IPS DF 19.7 (cell line): Measurements from ENCODE around the gene SLC34A3.
A peak's percentile ranks its signal among the peaks of the same experiment; 100 is the strongest.
"Not testable (repeated sequence)": the region's sequence is repeated elsewhere in the genome, so short reads cannot be mapped to it uniquely, and the experiment has no call there.

Source experiments
- DNase-seq: peaks from one replicate; pipeline ENCODE4 v3.0.0-alpha.2; 2013; ENCODE audit warnings: low read depth, low spot score

Gene SLC34A3

GRCh38 chr9:137228968-137229896, 1.5 kb upstream of the SLC34A3 start:
- DNase-seq = no peak

DNA sequence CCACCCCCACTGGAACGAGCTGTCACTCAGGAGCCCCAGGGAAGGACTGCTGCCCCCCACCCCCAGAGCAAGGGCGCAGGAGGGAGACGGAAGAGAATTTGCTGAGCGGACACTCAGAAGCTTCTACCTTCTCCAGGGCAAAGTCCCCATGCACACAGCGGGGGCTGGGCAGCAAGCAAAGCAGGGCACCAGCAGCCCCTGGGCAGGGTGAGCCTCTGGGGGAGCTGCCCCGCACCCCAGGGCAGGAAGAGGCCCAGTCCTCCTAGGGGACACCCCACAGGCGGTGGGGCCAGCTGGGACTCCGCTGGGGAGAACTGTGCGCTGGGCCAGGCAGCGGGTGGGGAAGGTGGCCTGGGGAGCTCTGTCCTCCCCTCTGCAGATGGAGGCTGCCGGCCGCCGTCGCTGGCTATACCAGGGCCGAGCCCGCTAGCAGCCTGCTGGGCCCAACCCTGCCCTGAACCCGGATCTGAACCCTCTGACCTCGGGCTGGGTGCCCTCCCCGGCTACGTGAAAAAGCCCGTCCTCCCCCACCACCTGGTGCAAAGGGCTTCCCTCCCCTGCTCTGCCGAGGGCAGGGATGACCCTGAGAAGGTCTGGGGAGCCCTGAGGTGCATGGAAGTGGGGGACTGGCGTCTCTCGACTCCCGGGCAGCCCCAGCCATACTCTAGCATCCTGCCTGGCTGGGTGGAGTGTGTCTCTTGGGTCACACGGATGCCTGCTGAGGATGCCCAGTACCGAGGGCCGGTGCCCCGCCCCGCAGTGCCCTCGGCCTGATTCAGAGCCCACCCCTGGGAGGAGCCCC, 597 bp upstream of the SLC34A3 start:
- DNase-seq = no peak

GRCh38 chr9:137231372-137232039, 805 bp downstream of the SLC34A3 start:
- DNase-seq = no peak

DNA sequence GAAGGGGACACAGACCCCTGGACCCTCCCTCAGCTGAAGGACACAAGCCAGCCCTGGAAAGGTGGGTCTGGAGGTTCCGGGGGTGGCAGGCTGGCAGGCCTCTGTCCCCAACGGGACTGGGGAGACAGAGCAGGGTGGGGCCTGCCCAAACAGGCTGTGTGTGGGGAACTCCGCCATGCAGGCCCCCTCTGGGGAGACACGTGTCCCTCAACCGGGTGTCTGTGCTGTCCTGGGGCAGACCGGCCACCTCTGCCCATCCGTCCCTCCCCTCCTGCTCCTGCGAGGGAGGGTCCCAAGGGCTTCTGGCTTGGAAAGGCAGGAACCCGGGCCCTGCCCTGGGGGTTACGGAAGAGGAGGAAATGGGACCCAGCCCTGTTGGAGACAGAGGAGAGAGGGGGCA, 1.4 kb downstream of the SLC34A3 start:
- no peak for DNase-seq

- no peak for DNase-seq
Observed at GRCh38 chr9:137232510-137232909, 1.8 kb downstream of the SLC34A3 start.

DNA sequence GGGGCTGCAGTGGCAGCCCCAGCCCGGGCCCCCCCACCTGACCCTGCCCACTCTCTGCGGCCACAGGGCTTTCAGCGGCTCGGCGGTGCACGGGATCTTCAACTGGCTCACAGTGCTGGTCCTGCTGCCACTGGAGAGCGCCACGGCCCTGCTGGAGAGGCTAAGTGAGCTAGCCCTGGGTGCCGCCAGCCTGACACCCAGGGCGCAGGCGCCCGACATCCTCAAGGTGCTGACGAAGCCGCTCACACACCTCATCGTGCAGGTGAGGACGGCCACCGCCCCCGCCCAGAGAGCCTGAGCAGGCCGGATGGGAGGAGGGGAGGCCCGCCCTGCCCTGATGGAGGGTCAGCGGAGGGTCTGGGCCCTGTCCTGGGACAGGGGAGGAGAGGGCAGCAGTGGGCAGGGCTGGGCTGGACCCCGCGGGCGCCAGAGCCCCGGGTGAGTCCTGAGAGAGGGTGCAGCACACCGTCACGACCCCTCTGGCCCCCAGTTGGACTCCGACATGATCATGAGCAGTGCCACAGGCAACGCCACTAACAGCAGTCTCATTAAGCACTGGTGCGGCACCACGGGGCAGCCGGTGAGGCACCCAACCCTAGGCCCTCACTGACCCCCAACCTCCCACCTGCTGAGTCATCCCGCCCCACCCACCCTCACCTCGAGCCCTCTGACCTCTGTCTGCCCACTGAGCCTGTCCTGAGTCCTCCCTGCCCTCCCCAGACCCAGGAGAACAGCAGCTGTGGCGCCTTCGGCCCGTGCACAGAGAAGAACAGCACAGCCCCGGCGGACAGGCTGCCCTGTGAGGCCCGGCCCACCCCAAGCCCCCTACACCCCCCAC, 2.7 kb downstream of the SLC34A3 start:
- DNase-seq = no peak

- no peak for DNase-seq
Observed at GRCh38 chr9:137234055-137234697, 3.5 kb downstream of the SLC34A3 start.

DNA sequence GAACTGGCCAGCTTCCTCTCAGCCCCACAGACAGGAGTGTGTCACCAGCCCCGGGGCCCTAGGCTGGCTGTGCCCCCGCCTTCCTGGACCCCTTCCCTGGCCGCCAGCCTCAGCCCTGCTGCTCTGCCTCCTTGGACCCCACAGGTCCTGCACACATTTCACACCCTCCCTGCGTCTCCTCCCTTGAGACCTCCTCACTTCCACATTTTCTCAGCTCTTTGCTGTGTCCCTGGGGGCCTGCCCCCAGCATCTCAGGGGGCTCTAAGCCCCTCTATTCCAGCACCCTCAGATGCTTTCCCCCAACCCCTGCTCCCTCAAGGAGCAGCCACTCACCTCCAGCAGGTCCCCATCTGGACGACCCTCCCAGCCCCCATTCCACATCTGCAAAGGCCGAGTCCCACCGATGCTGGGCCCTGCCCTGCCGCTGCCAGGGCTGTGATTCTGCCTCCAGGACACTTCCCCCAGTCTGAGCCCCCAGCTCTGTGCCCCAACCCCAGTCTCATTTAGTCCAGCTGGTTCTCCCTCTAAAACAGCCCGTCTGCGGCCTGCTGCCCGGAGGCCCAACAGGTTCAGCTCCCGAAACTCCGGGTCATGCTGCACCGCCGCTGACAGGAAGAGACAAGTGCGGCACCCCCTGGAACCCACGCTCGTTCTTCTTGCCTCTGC, 4.2 kb downstream of the SLC34A3 start:
- DNase-seq = no peak

DNA sequence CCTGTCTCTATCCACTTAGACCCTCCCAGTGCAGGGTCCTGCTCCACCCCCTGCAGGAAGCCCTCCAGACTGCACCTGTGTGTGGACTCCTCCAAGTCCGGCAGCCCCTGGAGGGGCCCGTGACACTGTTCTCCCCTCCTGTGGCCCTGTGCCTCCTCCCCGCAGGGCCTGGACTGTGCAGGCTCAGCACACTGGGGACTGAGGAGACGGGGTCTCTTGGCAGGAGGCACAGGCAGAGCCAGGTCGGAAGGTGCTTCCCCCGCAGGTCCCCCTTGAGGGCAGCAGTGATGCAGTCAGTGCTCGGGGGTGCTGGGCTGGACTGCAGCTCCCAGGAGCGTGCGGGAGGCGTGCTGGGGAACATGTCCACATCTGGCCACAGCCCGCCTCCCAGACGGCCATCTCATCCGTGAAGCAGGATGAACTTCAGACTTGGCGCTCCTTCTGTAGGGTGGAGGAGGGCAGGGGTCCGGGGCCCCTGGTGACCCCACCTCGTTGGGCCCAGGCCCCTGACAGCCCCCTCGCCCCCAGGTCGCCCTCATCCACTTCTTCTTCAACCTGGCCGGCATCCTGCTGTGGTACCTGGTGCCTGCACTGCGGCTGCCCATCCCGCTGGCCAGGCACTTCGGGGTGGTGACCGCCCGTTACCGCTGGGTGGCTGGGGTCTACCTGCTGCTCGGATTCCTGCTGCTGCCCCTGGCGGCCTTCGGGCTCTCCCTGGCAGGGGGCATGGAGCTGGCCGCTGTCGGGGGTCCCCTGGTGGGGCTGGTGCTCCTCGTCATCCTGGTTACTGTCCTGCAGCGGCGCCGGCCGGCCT, 4.9 kb downstream of the SLC34A3 start:
- DNase-seq = no peak

DNA sequence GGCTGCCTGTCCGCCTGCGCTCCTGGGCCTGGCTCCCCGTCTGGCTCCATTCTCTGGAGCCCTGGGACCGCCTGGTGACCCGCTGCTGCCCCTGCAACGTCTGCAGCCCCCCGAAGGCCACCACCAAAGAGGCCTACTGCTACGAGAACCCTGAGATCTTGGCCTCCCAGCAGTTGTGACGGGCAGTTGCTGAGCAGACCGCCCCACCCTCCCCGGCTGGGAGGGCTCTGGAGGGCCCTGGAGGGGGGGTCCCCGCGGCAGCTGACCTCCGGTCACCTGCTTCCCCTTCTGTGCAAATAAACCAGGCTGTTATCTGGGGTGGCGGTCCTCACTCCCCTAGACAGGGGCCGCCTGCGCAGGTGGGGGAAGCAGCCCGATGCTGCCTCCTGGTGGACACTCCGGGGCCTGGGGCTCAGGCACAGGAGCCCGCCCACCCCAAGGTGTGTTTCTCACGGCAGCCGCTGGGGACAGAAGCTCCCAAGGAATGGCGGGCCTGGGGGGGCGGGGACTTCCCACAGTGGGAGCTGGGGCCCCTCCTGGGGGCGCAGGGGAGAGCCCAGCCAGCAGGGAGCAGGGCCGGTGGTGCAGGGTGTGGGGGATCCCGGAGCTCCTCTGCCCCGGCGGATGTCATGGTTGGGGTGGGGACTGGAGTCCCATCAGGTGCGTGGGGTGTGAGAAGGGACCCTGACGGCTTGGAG, 5.7 kb downstream of the SLC34A3 start:
- no peak for DNase-seq

DNA sequence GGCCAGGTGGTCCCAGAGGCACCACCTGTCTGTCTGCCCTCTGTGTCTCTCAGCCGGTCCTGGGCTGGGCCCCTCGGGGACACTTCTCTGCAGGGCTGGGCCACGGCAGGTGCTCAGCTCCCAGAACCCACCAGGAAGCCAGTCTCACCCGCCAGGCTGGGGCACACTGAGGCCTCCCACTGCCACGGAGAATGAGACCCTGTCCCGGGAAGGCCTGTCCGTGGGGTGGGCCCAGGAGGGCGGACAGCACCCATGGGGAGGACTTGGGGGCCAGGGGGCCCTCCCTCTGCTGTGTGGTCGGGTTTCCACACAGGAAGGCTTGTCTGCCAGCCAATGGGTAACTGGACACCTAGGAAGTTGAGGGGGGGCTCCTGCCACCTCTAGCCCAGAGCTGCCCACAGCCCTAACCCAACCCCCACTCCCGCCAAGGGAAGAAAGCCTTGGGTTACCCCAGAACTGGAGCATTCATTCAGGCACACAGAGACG, 6.3 kb downstream of the SLC34A3 start:
- no peak for DNase-seq

DNA sequence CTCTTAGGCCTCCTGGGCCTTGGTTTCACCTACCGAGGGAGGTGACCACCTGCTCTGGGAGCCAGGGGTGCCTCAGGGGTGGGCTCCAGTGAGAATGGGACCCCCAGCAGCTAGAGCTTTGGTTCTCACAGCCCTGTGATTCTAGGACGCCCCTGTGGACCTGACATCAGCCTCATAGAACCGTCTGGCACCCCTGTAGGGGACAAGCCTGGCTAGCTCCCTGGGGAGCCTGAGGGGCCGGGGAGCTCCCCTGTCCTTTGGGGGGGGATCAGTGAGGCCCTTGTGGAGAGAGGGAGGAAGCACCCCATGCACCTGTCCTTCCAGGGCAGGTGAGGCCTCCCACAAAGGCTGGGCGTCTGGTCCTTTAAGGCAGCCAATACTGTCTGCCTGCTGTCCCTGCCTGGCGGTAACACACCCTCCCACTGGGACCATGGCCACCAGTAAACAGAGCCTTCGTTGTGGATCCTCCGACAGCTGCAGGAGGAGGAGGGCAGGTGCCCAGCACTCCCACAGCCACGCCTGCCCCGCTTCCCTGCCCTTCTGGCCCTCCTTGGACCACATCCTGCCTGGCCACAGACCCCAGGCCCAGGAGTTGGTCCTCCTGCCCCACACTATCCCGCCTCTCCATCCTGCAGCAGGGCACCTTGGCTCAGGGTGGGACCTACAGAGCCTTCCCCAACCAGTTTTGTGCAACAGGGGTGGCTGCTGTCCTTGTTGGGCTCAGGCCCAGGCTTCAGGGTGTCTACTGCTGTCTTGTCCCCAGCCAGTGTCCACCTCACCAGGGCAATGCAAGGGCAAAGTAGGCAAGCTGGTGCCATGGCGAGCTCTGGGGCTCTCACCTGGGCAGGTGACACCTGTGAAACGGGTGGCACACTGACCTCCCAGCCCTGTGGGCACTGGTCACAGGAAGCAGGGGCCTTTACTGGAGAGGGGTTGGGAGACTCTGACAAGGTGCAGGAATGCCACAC, 7.3 kb downstream of the SLC34A3 start:
- no peak for DNase-seq

DNA sequence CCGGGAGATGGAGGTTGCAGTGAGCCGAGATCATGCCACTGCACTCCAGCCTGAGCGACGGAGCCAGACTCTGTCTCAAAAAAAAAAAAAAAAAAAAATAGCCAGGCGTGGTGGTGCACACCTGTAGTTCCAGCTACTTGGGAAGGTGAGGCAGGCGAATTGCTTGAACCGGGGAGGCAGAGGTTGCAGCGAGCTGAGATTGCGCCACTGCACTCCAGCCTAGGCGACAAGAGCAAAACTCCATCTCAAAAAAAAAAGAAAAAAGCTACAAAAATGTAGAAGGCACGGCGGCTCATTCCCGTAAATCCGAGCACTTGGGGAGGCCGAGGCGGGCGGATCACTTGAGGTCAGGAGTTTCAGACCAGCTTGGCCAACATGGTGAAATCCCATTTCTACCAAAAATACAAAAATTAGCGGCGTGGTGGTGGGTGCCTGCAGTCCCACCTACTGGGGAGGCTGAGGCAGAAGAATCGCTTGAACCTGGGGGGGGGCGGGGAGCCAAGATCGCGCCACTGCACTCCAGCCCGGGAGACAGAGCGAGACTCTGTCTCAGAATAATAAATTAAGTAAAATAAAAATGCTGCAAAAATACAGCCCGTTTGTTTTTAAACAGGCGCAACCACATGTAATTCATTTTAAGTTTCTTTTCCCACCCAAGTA, 9.0 kb downstream of the SLC34A3 start:
- not testable (repeated sequence) for DNase-seq

DNA sequence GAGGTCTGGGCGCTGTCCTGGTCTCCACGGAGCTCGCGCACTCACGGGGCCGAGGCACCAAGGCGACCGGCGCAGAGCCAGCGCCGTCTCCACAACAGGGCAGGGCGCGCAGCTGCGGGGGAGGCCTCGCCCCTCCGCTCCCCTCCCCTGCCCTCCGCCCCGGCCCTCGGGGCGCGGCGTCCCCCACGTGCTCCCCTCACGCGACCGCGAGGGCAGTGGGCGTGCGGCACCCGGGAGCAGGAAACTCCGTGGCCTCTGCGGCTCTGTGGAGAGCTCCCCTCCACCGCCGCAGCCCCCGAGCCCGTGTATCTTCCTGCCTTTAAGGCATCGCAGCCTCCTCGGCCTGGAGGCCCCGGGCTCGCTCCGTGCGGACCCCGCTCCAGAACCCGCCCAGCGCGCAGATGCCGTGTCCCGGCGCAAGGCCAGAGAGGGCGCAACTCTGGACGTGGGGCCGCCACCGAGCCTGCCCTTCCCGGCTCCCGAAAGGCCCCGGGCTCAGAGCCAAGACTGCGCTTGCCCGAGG, 9.7 kb downstream of the SLC34A3 start:
- DNase-seq = no peak

- peak; percentile 100 for DNase-seq
Observed at GRCh38 chr9:137240841-137241489, 10.3 kb downstream of the SLC34A3 start, which contains the start of gene TUBB4B. Gene TUBB4B, plus strand, starts transcription at chr9:137241287. Its CDS starts 74 bp downstream, at chr9:137241361.
